Measurements from ENCODE around the gene BCKDHA.
"Not testable (repeated sequence)": the region's sequence is repeated elsewhere in the genome, so short reads cannot be mapped to it uniquely, and the experiment has no call there.

Gene BCKDHA

DNA sequence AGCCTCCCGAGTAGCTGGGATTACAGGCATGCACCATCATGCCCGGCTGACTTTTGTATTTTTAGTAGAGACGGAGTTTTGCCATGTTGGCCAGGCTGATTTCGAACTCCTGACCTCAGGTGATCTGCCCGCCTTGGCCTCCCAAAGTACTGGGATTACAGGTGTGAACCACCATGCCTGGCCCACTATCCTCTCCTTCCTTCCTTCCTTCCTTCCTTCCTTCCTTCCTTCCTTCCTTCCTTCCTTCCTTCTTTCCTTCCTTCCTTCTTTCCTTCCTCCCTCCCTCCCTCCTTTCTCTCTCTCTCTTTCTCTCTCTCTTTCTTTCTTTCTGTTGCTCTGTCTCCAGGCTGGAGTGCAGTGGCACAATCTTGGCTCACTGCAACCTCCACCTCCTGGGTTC lies 26.5 kb upstream of the BCKDHA start:
- H2BK5ac ChIP-seq (ENCODE audit: low read depth, low read length, poor library complexity); H4K91ac ChIP-seq (ENCODE audit: low read depth, low read length); H3K4me1 ChIP-seq (ENCODE audit: control insufficient read depth in 1 of 2, insufficient read depth in 2 of 2, low read length in 2 of 2); H3K4ac ChIP-seq (ENCODE audit: low read depth, low read length); H4K8ac ChIP-seq (ENCODE audit: low read depth, low read length); H3K23ac ChIP-seq (ENCODE audit: low read length); H2BK12ac ChIP-seq (ENCODE audit: low read length); H2BK120ac ChIP-seq (ENCODE audit: insufficient read depth, low read length, poor library complexity); H3K79me1 ChIP-seq (ENCODE audit: low read length); H2AK5ac ChIP-seq (ENCODE audit: low read length); H3K14ac ChIP-seq (ENCODE audit: low read length); H3K18ac ChIP-seq (ENCODE audit: low read length); H3K79me2 ChIP-seq (ENCODE audit: control insufficient read depth, insufficient read depth, low read length, poor library complexity); H3K4me2 ChIP-seq (ENCODE audit: low read length); H2AFZ ChIP-seq (ENCODE audit: insufficient read depth, low read length, poor library complexity); H3K27me3 ChIP-seq (ENCODE audit: insufficient read depth, low read length); H4K12ac ChIP-seq (ENCODE audit: low read depth, low read length); DNase-seq; H3K9ac ChIP-seq (ENCODE audit: low read length); H3K36me3 ChIP-seq (ENCODE audit: control insufficient read depth in 1 of 2, insufficient read depth in 2 of 2, low read length in 2 of 2); H3K9me3 ChIP-seq (ENCODE audit: insufficient read depth, low read depth, low read length); H3K4me3 ChIP-seq (ENCODE audit: low read depth, low read length); H3K27ac ChIP-seq (ENCODE audit: low read depth, low read length): not testable (repeated sequence)
- no CpG with 5 or more reads among the region's 5 CpGs for WGBS (ENCODE audit: extremely low coverage, insufficient coverage, insufficient read length)

- Histone ChIP-seq H3K9ac (ENCODE audit: low read length) (no peak overlapping the region), H4K8ac (ENCODE audit: low read depth, low read length) (no peak overlapping the region), H2AK5ac (ENCODE audit: low read length) (no peak overlapping the region), H3K4me3 (ENCODE audit: low read depth, low read length) (no peak overlapping the region), H3K36me3 (ENCODE audit: control insufficient read depth in 1 of 2, insufficient read depth in 2 of 2, low read length in 2 of 2) (no peaks in the 10 kb centered on the region), H2AFZ (ENCODE audit: insufficient read depth, low read length, poor library complexity) (no peak overlapping the region), H3K4ac (ENCODE audit: low read depth, low read length) (no peak overlapping the region), H2BK5ac (ENCODE audit: low read depth, low read length, poor library complexity) (no peak overlapping the region), H4K91ac (ENCODE audit: low read depth, low read length) (no peak overlapping the region), H3K4me1 (ENCODE audit: control insufficient read depth in 1 of 2, insufficient read depth in 2 of 2, low read length in 2 of 2) (no peaks in the 10 kb centered on the region), H3K18ac (ENCODE audit: low read length) (no peak overlapping the region), H2BK12ac (ENCODE audit: low read length) (no peak overlapping the region), H4K12ac (ENCODE audit: low read depth, low read length) (no peak overlapping the region), H3K79me1 (ENCODE audit: low read length) (peaks cover 3% of the 10 kb centered on the region), H3K14ac (ENCODE audit: low read length) (no peak overlapping the region), H2BK120ac (ENCODE audit: insufficient read depth, low read length, poor library complexity) (no peak overlapping the region), H3K27me3 (ENCODE audit: insufficient read depth, low read length) (no peaks in the 10 kb centered on the region), H3K4me2 (ENCODE audit: low read length) (no peak overlapping the region), H3K9me3 (ENCODE audit: insufficient read depth, low read depth, low read length) (peaks cover 1% of the 10 kb centered on the region), H3K23ac (ENCODE audit: low read length) (no peak overlapping the region), H3K27ac (ENCODE audit: low read depth, low read length) (no peak overlapping the region), H3K79me2 (ENCODE audit: control insufficient read depth, insufficient read depth, low read length, poor library complexity) (no peaks in the 10 kb centered on the region)
- no CpG with 5 or more reads among the region's 8 CpGs for WGBS (ENCODE audit: extremely low coverage, insufficient coverage, insufficient read length)
- peak; percentile 74 to 82 for DNase-seq
These were observed 26.1 kb upstream of the BCKDHA start for GRCh38 chr19:41371541-41371940.

- H3K18ac ChIP-seq (ENCODE audit: low read length): no peak overlapping the region
- no peak overlapping the region for H3K27ac ChIP-seq (ENCODE audit: low read depth, low read length)
- H2BK12ac ChIP-seq (ENCODE audit: low read length): no peak overlapping the region
- H3K79me2 ChIP-seq (ENCODE audit: control insufficient read depth, insufficient read depth, low read length, poor library complexity): no peaks in the 10 kb centered on the region
- no peak overlapping the region for H4K91ac ChIP-seq (ENCODE audit: low read depth, low read length)
- H3K27me3 ChIP-seq (ENCODE audit: insufficient read depth, low read length): no peaks in the 10 kb centered on the region
- DNase-seq: no peak
- H3K9ac ChIP-seq (ENCODE audit: low read length): no peak overlapping the region
- no peak overlapping the region for H2BK5ac ChIP-seq (ENCODE audit: low read depth, low read length, poor library complexity)
- H3K4ac ChIP-seq (ENCODE audit: low read depth, low read length): no peak overlapping the region
- H3K4me2 ChIP-seq (ENCODE audit: low read length): no peak overlapping the region
- no peak overlapping the region for H4K12ac ChIP-seq (ENCODE audit: low read depth, low read length)
- H3K9me3 ChIP-seq (ENCODE audit: insufficient read depth, low read depth, low read length): peaks cover 1% of the 10 kb centered on the region
- H3K23ac ChIP-seq (ENCODE audit: low read length): no peak overlapping the region
- H2BK120ac ChIP-seq (ENCODE audit: insufficient read depth, low read length, poor library complexity): no peak overlapping the region
- no peak overlapping the region for H2AK5ac ChIP-seq (ENCODE audit: low read length)
- peaks cover 3% of the 10 kb centered on the region for H3K79me1 ChIP-seq (ENCODE audit: low read length)
- no peaks in the 10 kb centered on the region for H3K4me1 ChIP-seq (ENCODE audit: control insufficient read depth in 1 of 2, insufficient read depth in 2 of 2, low read length in 2 of 2)
- WGBS (ENCODE audit: extremely low coverage, insufficient coverage, insufficient read length): no CpG with 5 or more reads among the region's 2 CpGs
- no peak overlapping the region for H2AFZ ChIP-seq (ENCODE audit: insufficient read depth, low read length, poor library complexity)
- no peak overlapping the region for H4K8ac ChIP-seq (ENCODE audit: low read depth, low read length)
- no peaks in the 10 kb centered on the region for H3K36me3 ChIP-seq (ENCODE audit: control insufficient read depth in 1 of 2, insufficient read depth in 2 of 2, low read length in 2 of 2)
- no peak overlapping the region for H3K14ac ChIP-seq (ENCODE audit: low read length)
- no peak overlapping the region for H3K4me3 ChIP-seq (ENCODE audit: low read depth, low read length)
These were observed 25.1 kb upstream of the BCKDHA start for GRCh38 chr19:41372501-41372900.

GRCh38 chr19:41373993-41374392 lies 23.6 kb upstream of the BCKDHA start:
- DNase-seq: peak; percentile 60 to 72
- Histone ChIP-seq H3K4me3 (ENCODE audit: low read depth, low read length) (no peak overlapping the region), H4K91ac (ENCODE audit: low read depth, low read length) (no peak overlapping the region), H2AK5ac (ENCODE audit: low read length) (no peak overlapping the region), H3K27me3 (ENCODE audit: insufficient read depth, low read length) (no peaks in the 10 kb centered on the region), H4K8ac (ENCODE audit: low read depth, low read length) (no peak overlapping the region), H3K79me1 (ENCODE audit: low read length) (peaks cover 3% of the 10 kb centered on the region), H3K18ac (ENCODE audit: low read length) (no peak overlapping the region), H2BK120ac (ENCODE audit: insufficient read depth, low read length, poor library complexity) (no peak overlapping the region), H2BK5ac (ENCODE audit: low read depth, low read length, poor library complexity) (no peak overlapping the region), H3K14ac (ENCODE audit: low read length) (no peak overlapping the region), H2AFZ (ENCODE audit: insufficient read depth, low read length, poor library complexity) (no peak overlapping the region), H3K27ac (ENCODE audit: low read depth, low read length) (no peak overlapping the region), H3K4ac (ENCODE audit: low read depth, low read length) (no peak overlapping the region), H3K4me2 (ENCODE audit: low read length) (no peak overlapping the region), H3K9ac (ENCODE audit: low read length) (no peak overlapping the region), H3K4me1 (ENCODE audit: control insufficient read depth in 1 of 2, insufficient read depth in 2 of 2, low read length in 2 of 2) (no peaks in the 10 kb centered on the region), H3K23ac (ENCODE audit: low read length) (no peak overlapping the region), H4K12ac (ENCODE audit: low read depth, low read length) (no peak overlapping the region), H3K79me2 (ENCODE audit: control insufficient read depth, insufficient read depth, low read length, poor library complexity) (no peaks in the 10 kb centered on the region), H3K36me3 (ENCODE audit: control insufficient read depth in 1 of 2, insufficient read depth in 2 of 2, low read length in 2 of 2) (peaks cover 0 to 2% of the 10 kb centered on the region in 2 experiments), H3K9me3 (ENCODE audit: insufficient read depth, low read depth, low read length) (peaks cover 3% of the 10 kb centered on the region), H2BK12ac (ENCODE audit: low read length) (no peak overlapping the region)
- WGBS (ENCODE audit: extremely low coverage, insufficient coverage, insufficient read length): no CpG with 5 or more reads among the region's 12 CpGs

All from trophoblast cell (in vitro differentiated cells and primary cell).